Measurements from ENCODE around the gene PLAC8.
"Not testable (repeated sequence)": the region's sequence is repeated elsewhere in the genome, so short reads cannot be mapped to it uniquely, and the experiment has no call there.

The PLAC8 gene

GRCh38 chr4:83114576-83114975, at the start of gene PLAC8:
Gene PLAC8, minus strand, starts transcription at chr4:83114729. Its CDS starts 6,808 bp downstream, at chr4:83107921.
- DNase-seq (ENCODE audit: low spot score) = no peak

GRCh38 chr4:83153417-83153816, 38.9 kb upstream of the PLAC8 start:
- no peak for DNase-seq (ENCODE audit: low spot score)

GRCh38 chr4:83152746-83153145, 38.2 kb upstream of the PLAC8 start:
- DNase-seq (ENCODE audit: low spot score) = no peak

GRCh38 chr4:83151651-83152050, 37.1 kb upstream of the PLAC8 start:
- DNase-seq (ENCODE audit: low spot score) = no peak

- DNase-seq (ENCODE audit: low spot score) = no peak
Observed at GRCh38 chr4:83150653-83151330, 36.3 kb upstream of the PLAC8 start.

GRCh38 chr4:83149865-83150652, 35.5 kb upstream of the PLAC8 start:
- no peak for DNase-seq (ENCODE audit: low spot score)

- DNase-seq (ENCODE audit: low spot score) = no peak
Observed at GRCh38 chr4:83146841-83147240, 32.3 kb upstream of the PLAC8 start.

GRCh38 chr4:83145776-83146175, 31.2 kb upstream of the PLAC8 start:
- DNase-seq (ENCODE audit: low spot score) = not testable (repeated sequence)

GRCh38 chr4:83139514-83140156, 25.1 kb upstream of the PLAC8 start:
- DNase-seq (ENCODE audit: low spot score) = no peak

GRCh38 chr4:83138946-83139345, 24.4 kb upstream of the PLAC8 start:
- DNase-seq (ENCODE audit: low spot score) = no peak

GRCh38 chr4:83132065-83132464, 17.5 kb upstream of the PLAC8 start:
- DNase-seq (ENCODE audit: low spot score) = no peak

- DNase-seq (ENCODE audit: low spot score) = no peak
Observed at GRCh38 chr4:83129264-83129663, 14.7 kb upstream of the PLAC8 start.

- no peak for DNase-seq (ENCODE audit: low spot score)
Observed at GRCh38 chr4:83128240-83128929, 13.9 kb upstream of the PLAC8 start.

GRCh38 chr4:83125738-83126141, 11.2 kb upstream of the PLAC8 start:
- DNase-seq (ENCODE audit: low spot score) = no peak

GRCh38 chr4:83124111-83124780, 9.7 kb upstream of the PLAC8 start:
- no peak for DNase-seq (ENCODE audit: low spot score)

- no peak for DNase-seq (ENCODE audit: low spot score)
Observed at GRCh38 chr4:83121246-83121645, 6.7 kb upstream of the PLAC8 start.

- DNase-seq (ENCODE audit: low spot score) = no peak
Observed at GRCh38 chr4:83118869-83119268, 4.3 kb upstream of the PLAC8 start.

GRCh38 chr4:83115656-83116285, 1.2 kb upstream of the PLAC8 start:
- DNase-seq (ENCODE audit: low spot score) = no peak

- DNase-seq (ENCODE audit: low spot score) = no peak
Observed at GRCh38 chr4:83115000-83115399, 471 bp upstream of the PLAC8 start.

GRCh38 chr4:83113429-83113786, 1.1 kb downstream of the PLAC8 start:
- DNase-seq (ENCODE audit: low spot score) = no peak

- no peak for DNase-seq (ENCODE audit: low spot score)
Observed at GRCh38 chr4:83112678-83113428, 1.7 kb downstream of the PLAC8 start.

Measured in putamen (tissue), 1 donor.